Naive B cell (primary cell): ENCODE data around the gene EPB41L1. TPM values are rescaled to one million over a fixed set of nuclear protein-coding genes. Genes with fewer than 3 reads are reported as not detected.

ENCODE experiments used
- ATAC-seq, 2 donors: fragments of 150-1000 bp; cut with Tn5 transposase; 2 replicates each; pipeline ENCODE4 v1.10.0; 2021; ENCODE audit warnings: low read depth in 2 of 2, mild to moderate bottlenecking in 2 of 2, moderate library complexity in 2 of 2
- DNase-seq: peaks from one replicate; pipeline ENCODE4 v3.0.0; 2022
- H3K27ac Mint-ChIP-seq, 6 donors: one replicate each; pipeline ENCODE4 v1.8.0; 2020 to 2022; ENCODE audit warnings: mild to moderate bottlenecking in 6 of 6, mixed read lengths in 6 of 6, moderate library complexity in 5 of 6, inconsistent platforms in 2 of 6
- H3K27me3 Mint-ChIP-seq, 3 donors: one replicate each; pipeline ENCODE4 v1.8.0; 2021 to 2022; ENCODE audit warnings: mixed read lengths in 3 of 3, mild to moderate bottlenecking in 1 of 3
- H3K36me3 Mint-ChIP-seq, 2 donors: one replicate each; pipeline ENCODE4 v1.8.0; 2020 to 2022; ENCODE audit warnings: mixed read lengths in 2 of 2, inconsistent platforms in 1 of 2, mild to moderate bottlenecking in 1 of 2
- H3K4me1 Mint-ChIP-seq, 3 donors: one replicate each; pipeline ENCODE4 v1.8.0; 2020 to 2022; ENCODE audit warnings: mixed read lengths in 3 of 3, inconsistent platforms in 1 of 3, mild to moderate bottlenecking in 1 of 3, moderate library complexity in 1 of 3
- H3K4me3 Mint-ChIP-seq, 8 donors: one replicate each; pipeline ENCODE4 v1.8.0; 2020 to 2022; ENCODE audit warnings: mild to moderate bottlenecking in 8 of 8, mixed read lengths in 8 of 8, moderate library complexity in 8 of 8, inconsistent platforms in 2 of 8
- H3K9me3 Mint-ChIP-seq, 7 donors: one replicate each; pipeline ENCODE4 v1.8.0; 2020 to 2022; ENCODE audit warnings: mixed read lengths in 7 of 7, mild to moderate bottlenecking in 5 of 7, inconsistent platforms in 2 of 7, moderate library complexity in 1 of 7
- polyA plus RNA-seq, 6 donors: library from polyadenylated mRNA; unstranded; fragments of 300-500 nt; fragmentation: Illumina TruSeq; gene quantifications; one replicate each; pipeline ENCODE4 v1.2.3, GENCODE V29; 2021; ENCODE audit warnings: low read depth in 6 of 6

Gene EPB41L1
- polyA plus RNA-seq, 6 donors from 2014 or later: not detected

DNA sequence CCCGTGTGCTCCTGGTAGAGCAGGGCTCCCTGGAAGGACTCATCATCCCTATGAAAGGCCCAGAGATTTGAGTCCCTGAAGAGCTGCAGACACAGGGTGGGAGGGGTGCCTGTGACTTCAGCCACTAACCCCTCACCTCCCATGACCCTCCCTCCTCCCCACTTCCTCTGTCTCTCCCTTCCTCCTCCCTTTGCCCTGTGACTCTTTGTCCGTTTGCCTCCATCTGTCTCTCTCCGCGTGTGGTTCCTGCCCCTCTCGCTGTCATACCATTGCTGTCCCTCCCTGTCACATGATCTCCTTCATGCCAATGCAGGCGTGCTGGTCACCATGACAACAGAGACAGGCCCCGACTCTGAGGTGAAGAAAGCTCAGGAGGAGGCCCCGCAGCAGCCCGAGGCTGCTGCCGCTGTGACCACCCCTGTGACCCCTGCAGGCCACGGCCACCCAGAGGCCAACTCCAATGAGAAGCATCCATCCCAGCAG, 19.0 kb downstream of the EPB41L1 start:
- H3K27me3 Mint-ChIP-seq: peaks cover 4 to 43% (median 24%) of the 10 kb centered on the region in 3 donors
- peak; percentile 35 to 45 for ATAC-seq
- H3K4me1 Mint-ChIP-seq: peaks cover 0 to 6% (median 4%) of the 10 kb centered on the region in 3 donors
- no peak for DNase-seq
- H3K9me3 Mint-ChIP-seq: no peaks in the 10 kb centered on the region
- peak overlapping the region in 1 of 6 donors; percentile 14 for H3K27ac Mint-ChIP-seq
- no peaks in the 10 kb centered on the region for H3K36me3 Mint-ChIP-seq
- H3K4me3 Mint-ChIP-seq: no peak overlapping the region

DNA sequence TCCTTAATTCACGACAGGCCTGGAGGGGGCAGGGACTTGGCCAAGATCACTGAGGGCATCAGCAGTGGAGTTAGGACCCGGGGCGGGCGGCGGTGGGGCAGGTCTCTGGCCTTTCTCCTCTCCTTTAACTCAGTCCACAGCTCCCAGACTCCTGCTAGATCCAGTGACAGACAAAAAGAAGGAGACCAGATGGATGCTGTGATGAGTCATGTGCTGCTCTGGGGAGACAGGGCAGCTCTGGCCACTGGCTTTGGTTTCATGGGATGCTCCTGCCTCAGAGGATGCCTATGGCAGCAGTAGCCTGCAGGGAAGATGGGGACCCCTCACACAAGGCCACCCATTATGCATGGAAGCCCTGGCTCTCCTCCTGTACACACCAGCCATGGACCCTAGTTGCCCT, 20.5 kb downstream of the EPB41L1 start:
- no peaks in the 10 kb centered on the region for H3K9me3 Mint-ChIP-seq

DNA sequence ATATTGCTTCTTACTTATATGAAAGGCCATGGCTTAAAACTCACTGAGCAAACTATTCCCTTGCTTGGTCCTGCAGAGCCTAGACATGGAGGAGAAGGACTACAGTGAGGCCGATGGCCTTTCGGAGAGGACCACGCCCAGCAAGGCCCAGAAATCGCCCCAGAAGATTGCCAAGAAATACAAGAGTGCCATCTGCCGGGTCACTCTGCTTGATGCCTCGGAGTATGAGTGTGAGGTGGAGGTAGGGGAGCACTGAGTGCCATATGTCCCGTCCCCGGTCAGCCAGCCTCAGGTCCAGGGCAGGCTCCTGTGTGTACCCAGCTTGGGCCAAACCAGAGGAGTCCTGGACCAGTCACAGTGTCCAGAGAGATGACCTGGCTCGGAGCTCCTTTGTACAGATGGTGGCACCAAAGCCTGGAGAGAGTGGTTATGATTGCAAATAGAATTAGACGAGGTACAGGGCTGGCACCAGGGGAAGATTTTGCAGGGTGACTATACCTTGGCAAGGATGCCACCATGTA, 21.0 kb downstream of the EPB41L1 start:
- no peak for DNase-seq
- no peak overlapping the region for H3K4me3 Mint-ChIP-seq
- H3K27me3 Mint-ChIP-seq: peaks cover 4 to 46% (median 24%) of the 10 kb centered on the region in 3 donors
- no peaks in the 10 kb centered on the region for H3K36me3 Mint-ChIP-seq
- peaks cover 0 to 6% (median 4%) of the 10 kb centered on the region in 3 donors for H3K4me1 Mint-ChIP-seq
- no peaks in the 10 kb centered on the region for H3K9me3 Mint-ChIP-seq
- H3K27ac Mint-ChIP-seq: peak overlapping the region in 1 of 6 donors; percentile 62
- no peak for ATAC-seq

More for the DNA sequence above, 20.5 kb downstream of the EPB41L1 start:
- no peak for ATAC-seq
- H3K27me3 Mint-ChIP-seq: peaks cover 4 to 46% (median 24%) of the 10 kb centered on the region in 3 donors
- H3K4me3 Mint-ChIP-seq: no peak overlapping the region
- peaks cover 0 to 6% (median 4%) of the 10 kb centered on the region in 3 donors for H3K4me1 Mint-ChIP-seq
- H3K36me3 Mint-ChIP-seq: no peaks in the 10 kb centered on the region
- H3K27ac Mint-ChIP-seq: peak overlapping the region in 2 of 6 donors; percentile 16 to 62
- DNase-seq: no peak

DNA sequence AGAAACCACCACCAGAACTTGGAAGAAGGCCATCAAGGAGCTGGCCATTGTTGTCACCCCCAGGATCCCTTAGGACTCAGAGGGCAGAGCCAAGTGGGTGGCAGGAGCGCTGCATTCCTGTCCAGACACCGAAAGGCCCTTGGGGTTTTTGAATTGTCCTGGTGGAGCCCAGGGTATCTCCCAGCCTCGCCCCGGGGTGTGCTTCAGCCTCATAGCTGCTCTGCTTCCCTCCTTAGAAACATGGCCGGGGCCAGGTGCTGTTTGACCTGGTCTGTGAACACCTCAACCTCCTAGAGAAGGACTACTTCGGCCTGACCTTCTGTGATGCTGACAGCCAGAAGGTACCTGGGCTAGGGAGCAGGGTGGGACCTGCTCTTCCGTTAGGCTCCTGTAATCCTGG, 23.2 kb downstream of the EPB41L1 start:
- DNase-seq: no peak
- H3K4me1 Mint-ChIP-seq: peaks cover 0 to 6% (median 4%) of the 10 kb centered on the region in 3 donors
- H3K9me3 Mint-ChIP-seq: no peaks in the 10 kb centered on the region
- no peak for ATAC-seq
- peaks cover 4 to 46% (median 24%) of the 10 kb centered on the region in 3 donors for H3K27me3 Mint-ChIP-seq
- H3K27ac Mint-ChIP-seq: peak overlapping the region in 1 of 6 donors; percentile 44
- no peaks in the 10 kb centered on the region for H3K36me3 Mint-ChIP-seq
- no peak overlapping the region for H3K4me3 Mint-ChIP-seq

DNA sequence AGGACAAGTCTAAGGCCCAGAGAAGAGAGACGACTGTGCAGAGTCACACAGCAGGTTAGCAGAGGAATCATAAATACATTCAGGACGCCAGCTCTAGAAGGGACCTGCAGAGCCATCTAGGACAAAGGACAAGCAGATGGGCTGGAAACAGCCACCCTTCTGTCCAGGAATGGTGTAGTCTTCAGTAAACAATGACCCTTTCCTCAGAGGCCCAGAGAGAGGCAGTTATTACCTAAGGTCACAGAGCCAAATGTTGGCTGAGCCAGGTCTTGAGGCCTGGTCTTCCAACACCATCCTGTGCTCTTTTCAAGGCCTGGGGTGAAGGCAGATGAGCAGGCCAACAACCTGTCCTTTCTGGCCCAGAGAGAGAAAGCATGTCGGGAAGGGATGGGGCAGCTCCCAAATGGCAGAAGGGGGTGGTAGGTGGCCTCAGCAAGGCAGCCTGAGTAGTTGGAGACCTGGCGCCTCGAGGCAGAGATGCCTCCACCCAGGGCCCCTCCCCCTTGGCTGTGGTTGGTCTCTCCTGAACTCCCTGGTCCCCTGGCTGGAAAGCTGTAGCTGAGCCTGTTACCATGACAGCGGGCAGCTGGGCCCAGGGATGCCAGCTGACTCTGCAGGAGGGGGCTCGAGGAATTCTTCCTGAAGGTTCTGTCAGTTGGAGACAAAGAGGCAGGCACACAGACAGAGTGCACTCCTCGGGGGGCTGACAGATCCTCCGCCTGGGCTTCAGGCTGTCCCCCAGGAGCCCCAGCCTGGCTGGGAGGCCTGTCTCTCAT, 24.8 kb downstream of the EPB41L1 start:
- Mint-ChIP-seq H3K27me3 (peaks cover 4 to 41% (median 24%) of the 10 kb centered on the region in 3 donors), H3K27ac (no peak overlapping the region), H3K36me3 (no peaks in the 10 kb centered on the region), H3K9me3 (no peaks in the 10 kb centered on the region), H3K4me1 (no peaks in the 10 kb centered on the region), H3K4me3 (no peak overlapping the region)
- no peak for ATAC-seq
- DNase-seq: no peak

DNA sequence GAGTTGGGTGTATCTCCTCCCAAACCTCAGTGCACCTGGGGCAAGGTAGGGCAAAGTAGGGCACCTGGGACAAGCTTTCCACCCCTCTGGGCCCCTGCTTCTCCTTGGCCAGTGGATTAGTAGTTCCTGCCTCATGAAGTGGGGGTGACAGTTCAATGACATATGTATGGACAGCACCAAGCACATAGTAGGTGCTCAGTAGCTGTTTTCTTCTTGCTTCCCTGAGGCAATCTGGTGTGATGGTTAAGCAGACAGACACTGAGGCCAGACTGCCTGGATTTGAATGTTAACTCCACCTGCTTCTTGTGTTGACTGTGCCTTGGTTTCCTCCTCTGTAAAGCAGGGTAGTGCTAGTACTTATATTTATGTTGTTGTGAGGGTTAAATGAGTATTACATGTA, 25.8 kb downstream of the EPB41L1 start:
- Mint-ChIP-seq H3K4me1 (no peaks in the 10 kb centered on the region), H3K36me3 (no peaks in the 10 kb centered on the region), H3K9me3 (no peaks in the 10 kb centered on the region), H3K27ac (no peak overlapping the region), H3K4me3 (no peak overlapping the region), H3K27me3 (peaks cover 4 to 36% (median 19%) of the 10 kb centered on the region in 3 donors)
- no peak for ATAC-seq
- no peak for DNase-seq

DNA sequence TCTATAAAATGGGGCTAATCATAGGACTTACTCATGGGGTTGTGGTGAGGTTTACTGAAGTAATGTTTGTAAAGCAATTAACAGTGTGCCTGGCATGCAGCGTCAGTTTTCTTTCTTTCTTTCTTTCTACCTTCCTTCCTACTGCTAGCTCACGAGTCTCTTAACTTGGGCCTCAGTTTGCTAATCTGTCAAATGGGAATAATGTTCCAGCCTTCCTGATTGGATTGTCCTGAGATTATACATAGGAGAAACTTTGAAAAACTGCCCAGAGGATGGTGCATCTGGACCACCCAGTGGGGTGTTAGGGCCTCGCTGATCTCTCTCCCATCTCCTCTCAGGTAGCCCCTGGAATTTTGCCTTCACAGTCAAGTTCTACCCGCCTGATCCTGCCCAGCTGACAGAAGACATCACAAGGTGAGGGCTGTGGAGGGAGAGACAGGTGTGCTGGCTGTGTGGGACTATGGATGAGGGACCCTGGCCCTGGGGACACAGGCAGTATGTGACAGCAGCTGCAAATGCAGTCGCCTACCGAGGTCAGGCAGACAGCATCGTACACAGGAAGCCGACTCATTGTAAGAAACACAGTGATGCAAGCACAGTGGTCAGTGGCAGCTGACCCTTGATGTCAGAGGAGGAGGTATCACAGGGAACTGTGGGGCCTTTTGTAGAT, 27.5 kb downstream of the EPB41L1 start:
- no peak for DNase-seq
- no peaks in the 10 kb centered on the region for H3K9me3 Mint-ChIP-seq
- no peaks in the 10 kb centered on the region for H3K36me3 Mint-ChIP-seq
- no peaks in the 10 kb centered on the region for H3K4me1 Mint-ChIP-seq
- H3K27me3 Mint-ChIP-seq: peaks cover 1 to 23% (median 8%) of the 10 kb centered on the region in 3 donors
- H3K4me3 Mint-ChIP-seq: no peak overlapping the region
- no peak overlapping the region for H3K27ac Mint-ChIP-seq
- ATAC-seq: no peak

DNA sequence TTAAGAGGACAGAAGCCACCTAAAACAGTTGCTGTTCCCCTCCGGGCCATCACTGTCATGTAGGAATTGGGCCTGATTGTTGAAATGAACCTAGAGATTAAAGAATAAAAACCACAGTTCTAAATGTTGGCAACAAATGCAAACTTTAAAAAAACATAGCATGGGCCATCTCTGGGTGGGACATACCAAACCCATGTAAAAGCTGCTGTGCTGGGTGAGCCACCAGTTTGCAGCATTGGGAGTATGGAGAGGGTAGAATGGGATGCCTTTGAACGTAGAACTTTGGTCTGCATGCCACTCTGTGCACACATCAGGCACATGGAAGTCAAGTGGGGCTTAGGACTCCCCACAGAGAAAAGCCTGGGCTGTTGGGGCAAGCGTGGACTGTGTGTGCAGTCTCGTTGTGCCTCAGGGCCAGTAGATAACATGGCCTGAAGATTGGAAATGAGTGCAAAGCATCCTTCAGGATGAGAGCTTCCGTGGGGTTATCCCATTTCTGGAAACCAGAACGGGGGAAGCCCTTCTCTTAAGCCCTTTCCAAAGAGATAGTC, 28.1 kb downstream of the EPB41L1 start:
- no peaks in the 10 kb centered on the region for H3K36me3 Mint-ChIP-seq
- no peak for ATAC-seq

DNA sequence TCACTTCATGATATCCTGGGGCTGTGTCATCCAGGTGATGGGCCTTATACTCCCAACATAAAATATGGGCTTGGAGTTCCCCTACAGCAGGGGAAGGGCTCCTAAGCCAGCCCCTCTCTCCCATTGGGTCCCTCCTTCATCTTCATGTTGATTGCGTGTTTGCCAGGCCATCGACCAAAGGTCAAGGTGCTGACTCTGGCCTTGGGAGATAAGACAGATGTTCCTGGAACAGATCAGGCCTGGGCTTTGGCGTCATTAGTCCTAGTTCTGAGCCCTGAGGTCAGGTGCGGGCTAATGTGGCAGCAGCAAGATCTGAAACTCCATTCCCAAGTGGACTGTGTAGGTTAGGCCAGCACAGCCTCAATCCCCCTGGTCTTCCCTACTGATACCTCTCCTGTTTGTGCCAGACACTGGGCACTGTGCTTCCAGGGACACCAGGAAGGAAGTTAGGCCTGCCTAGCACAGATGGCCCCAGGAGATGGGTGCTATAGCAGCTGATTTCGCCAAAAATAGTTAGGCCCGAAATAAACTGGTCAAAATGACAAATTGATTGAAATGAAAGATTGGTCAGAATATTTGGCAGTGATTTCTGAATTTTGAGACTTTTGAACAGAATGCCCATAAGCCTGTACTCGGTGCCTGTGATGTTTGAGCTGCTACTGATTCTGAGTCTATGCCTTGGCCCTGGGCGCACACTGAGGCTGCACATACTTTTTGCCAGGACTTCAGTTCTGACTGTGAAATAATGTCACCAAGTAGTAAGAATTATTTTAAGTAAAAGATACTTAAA, 28.8 kb downstream of the EPB41L1 start:
- no peak for DNase-seq
- Mint-ChIP-seq H3K36me3 (no peaks in the 10 kb centered on the region), H3K4me3 (no peak overlapping the region), H3K9me3 (no peaks in the 10 kb centered on the region), H3K27me3 (peaks cover 0 to 10% (median 0%) of the 10 kb centered on the region in 3 donors), H3K27ac (no peak overlapping the region), H3K4me1 (no peaks in the 10 kb centered on the region)
- no peak for ATAC-seq

More for the DNA sequence above, 28.1 kb downstream of the EPB41L1 start:
- Mint-ChIP-seq H3K4me1 (no peaks in the 10 kb centered on the region), H3K27ac (no peak overlapping the region), H3K4me3 (no peak overlapping the region), H3K9me3 (no peaks in the 10 kb centered on the region), H3K27me3 (peaks cover 0 to 17% (median 1%) of the 10 kb centered on the region in 3 donors)
- no peak for DNase-seq

DNA sequence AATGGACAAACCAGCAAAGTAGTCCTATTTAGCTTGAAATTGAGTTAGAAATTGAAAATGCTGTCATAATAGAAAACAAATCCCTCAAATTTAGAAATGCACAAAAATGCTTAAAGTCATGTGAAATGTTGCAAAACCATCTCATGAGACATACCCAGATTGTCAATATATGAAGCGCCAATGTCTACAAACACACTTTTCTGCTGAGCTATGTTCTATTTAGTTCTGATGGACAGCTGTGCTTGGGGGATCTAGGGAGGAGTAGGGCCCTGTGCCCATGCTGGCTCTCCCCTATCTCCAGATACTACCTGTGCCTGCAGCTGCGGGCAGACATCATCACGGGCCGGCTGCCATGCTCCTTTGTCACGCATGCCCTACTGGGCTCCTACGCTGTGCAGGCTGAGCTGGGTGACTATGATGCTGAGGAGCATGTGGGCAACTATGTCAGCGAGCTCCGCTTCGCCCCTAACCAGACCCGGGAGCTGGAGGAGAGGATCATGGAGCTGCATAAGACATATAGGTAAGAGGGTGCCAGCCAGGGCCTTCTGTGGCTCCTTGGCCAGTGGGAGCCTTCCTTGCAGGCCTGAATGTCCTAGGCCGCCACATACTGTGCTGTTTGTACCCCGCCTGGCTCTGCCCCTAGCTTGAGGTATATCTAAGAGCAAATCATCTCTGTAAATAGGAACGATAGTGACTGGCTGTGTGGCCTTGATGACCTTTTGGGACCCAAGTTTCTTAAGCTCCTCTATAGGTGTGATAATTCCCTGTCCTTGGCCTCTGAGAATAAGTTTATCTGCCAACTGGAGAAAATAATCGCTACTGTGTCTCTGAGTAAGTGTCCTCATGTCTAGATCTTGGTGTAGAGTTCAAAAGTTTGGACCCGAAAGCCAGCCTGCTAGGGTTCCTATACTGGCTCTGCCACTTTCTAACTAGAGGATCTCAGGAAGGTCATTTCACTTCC, 30.6 kb downstream of the EPB41L1 start:
- ATAC-seq (no peak), DNase-seq (no peak)
- no peak overlapping the region for H3K4me3 Mint-ChIP-seq
- H3K4me1 Mint-ChIP-seq: no peaks in the 10 kb centered on the region
- peak overlapping the region in 1 of 6 donors; percentile 14 for H3K27ac Mint-ChIP-seq
- H3K36me3 Mint-ChIP-seq: no peaks in the 10 kb centered on the region
- H3K9me3 Mint-ChIP-seq: no peaks in the 10 kb centered on the region
- H3K27me3 Mint-ChIP-seq: peaks cover 0 to 4% (median 0%) of the 10 kb centered on the region in 3 donors

DNA sequence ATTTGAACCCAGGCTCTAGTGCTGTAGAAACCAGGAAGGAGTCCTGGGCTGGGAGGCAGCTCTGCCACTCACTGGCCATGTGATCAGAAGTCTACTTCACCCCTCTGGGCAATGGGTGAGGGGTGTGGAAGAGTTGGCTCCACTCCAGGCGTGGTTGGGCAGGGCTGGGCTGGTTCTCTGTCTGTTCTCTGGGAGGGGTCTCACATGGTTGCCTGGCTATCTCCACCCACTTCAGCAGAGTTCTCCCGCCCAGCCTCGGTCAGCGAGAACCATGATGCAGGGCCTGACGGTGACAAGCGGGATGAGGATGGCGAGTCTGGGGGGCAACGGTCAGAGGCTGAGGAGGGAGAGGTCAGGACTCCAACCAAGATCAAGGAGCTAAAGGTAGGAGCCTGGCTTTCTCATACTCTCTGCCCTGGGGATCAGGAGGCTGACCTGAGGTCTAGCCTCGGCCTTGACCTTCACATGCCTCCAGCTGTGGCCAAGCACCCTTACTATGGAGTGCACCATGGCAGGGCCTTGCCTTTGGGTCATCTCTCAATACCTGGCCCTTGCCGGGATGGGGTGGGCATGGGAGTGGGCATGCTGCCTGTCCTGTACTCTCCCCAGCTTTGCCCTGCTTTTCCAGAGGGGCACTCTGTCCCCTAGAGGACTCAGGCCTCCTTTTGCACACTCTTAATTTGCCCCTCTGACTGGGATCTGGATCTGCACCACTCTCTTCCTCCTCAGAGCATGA, 39.6 kb downstream of the EPB41L1 start:
- Mint-ChIP-seq H3K27me3 (peaks cover 30 to 32% (median 31%) of the 10 kb centered on the region in 3 donors), H3K36me3 (no peaks in the 10 kb centered on the region), H3K4me3 (no peak overlapping the region), H3K9me3 (peaks cover 0 to 2% (median 0%) of the 10 kb centered on the region in 7 donors), H3K27ac (no peak overlapping the region), H3K4me1 (no peaks in the 10 kb centered on the region)
- ATAC-seq (no peak), DNase-seq (no peak)
